AG04449 (cell line): ENCODE results near the gene BCAS1.

ENCODE experiments used
- CTCF ChIA-PET: fragments of 350-600 bp; formaldehyde crosslinking; extraction: SDS; loops from one replicate; lab custom pipeline; 2021; ENCODE audit warnings: antibody characterized with exemption; lab: Yijun Ruan, JAX
- POLR2A ChIA-PET: fragments of 400-600, 350-600 bp; formaldehyde crosslinking; extraction: SDS; loops from one replicate; lab custom pipeline; 2020; ENCODE audit warnings: antibody characterized with exemption, inconsistent platforms; lab: Yijun Ruan, JAX
- DNase-seq: peaks from one replicate; pipeline ENCODE4 v3.0.0-alpha.2; 2010; ENCODE audit warnings: low read depth, low spot score
- H3K4me3 ChIP-seq: 2 replicates; pipeline ENCODE4 v1.5.1; 2011; ENCODE audit warnings: low read depth, mild to moderate bottlenecking, control low read depth, low read length
- TF ChIP-seq, protein P1 (sequence below): IDR thresholded peaks from one replicate; pipeline ENCODE4 v1.5.1; 2011; ENCODE audit warnings: mild to moderate bottlenecking, moderate library complexity, low read length, control low read depth, inconsistent platforms; ENCODE audit not compliant: insufficient read depth; ENCODE audit errors: missing control alignments

The BCAS1 gene

GRCh38 chr20:54047720-54048119, 22.7 kb downstream of the BCAS1 start:
- POLR2A ChIA-PET: no interaction called here
- TF ChIP-seq, protein P1, sequence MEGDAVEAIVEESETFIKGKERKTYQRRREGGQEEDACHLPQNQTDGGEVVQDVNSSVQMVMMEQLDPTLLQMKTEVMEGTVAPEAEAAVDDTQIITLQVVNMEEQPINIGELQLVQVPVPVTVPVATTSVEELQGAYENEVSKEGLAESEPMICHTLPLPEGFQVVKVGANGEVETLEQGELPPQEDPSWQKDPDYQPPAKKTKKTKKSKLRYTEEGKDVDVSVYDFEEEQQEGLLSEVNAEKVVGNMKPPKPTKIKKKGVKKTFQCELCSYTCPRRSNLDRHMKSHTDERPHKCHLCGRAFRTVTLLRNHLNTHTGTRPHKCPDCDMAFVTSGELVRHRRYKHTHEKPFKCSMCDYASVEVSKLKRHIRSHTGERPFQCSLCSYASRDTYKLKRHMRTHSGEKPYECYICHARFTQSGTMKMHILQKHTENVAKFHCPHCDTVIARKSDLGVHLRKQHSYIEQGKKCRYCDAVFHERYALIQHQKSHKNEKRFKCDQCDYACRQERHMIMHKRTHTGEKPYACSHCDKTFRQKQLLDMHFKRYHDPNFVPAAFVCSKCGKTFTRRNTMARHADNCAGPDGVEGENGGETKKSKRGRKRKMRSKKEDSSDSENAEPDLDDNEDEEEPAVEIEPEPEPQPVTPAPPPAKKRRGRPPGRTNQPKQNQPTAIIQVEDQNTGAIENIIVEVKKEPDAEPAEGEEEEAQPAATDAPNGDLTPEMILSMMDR: no peak
- DNase-seq: no peak
- H3K4me3 ChIP-seq: no peak overlapping the region
- CTCF ChIA-PET: interaction anchor here (2.2 kb wide), 1 partner anchor 14 kb away, joined by 7 read pairs; no protein-coding TSS in a partner anchor

- ChIA-PET POLR2A (no interaction called here), CTCF (no interaction called here)
Measured at GRCh38 chr20:54047048-54047447, 23.3 kb downstream of the BCAS1 start.

DNA sequence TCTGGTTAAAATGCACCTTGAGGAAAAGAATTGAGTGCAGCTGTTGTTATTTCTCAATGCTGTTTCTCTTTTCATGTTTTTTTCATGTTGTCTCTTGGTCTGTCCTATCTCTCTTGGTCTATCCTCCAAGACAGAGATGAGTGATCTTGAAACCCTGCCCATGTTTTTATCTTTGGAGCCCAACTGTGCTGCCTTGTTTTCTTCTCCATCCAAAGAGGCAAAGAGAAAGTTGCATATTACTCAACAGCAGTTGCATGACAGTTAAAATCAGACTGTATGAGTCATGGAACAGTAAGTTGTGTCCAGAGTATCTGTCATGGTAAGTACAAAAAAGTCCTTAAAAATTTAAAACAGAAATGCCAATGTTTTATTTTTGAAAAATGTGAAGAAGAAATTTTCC, 26.2 kb downstream of the BCAS1 start:
- TF ChIP-seq, protein P1: no peak
- DNase-seq: no peak
- no peak overlapping the region for H3K4me3 ChIP-seq
- ChIA-PET POLR2A (no interaction called here), CTCF (interaction anchor here (1.4 kb wide), 1 partner anchor 18 kb away, joined by 3 read pairs; no protein-coding TSS in a partner anchor)

More at GRCh38 chr20:54047048-54047447, 23.3 kb downstream of the BCAS1 start:
- no peak overlapping the region for H3K4me3 ChIP-seq
- DNase-seq: no peak
- TF ChIP-seq, protein P1: no peak

DNA sequence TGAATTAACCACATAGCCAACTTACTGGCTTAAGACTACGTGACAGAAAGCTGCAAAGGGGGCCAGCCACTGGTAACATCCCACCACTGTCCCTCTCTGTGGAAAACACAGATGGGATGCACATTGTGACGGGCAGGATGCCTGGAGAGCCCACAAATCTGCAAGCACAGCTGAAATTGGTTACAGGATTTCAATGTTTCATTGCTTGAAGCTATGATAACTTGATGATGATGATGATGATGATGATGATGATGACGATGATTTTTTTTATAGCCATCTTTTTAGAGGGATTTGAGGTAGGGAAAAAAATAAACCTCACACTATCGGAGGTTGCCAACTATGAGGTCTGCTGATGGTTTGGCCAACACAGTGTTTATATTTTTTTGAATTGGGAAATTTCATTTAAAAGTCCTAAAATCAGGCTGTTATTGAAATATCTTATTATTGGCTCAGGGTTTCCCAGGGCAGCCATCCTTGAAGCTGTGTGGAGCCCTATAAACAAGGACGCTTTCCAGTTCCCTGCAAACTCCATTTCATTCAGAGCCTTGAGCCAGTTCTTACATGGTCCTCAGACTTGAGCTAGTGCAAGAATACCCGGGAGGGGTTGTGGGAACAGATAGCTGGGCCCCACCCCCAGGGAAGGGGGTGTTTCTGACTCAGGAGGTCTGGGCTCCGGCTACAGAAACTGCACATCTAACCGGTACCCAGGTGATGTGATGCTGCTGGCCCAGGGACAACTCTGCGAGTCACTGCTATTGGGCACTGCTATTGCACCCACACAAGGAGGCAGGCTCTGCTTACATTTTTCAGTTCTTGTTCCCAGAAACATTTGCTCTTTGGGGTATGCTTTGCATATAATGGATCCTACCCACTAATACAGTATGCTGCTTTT, 27.1 kb downstream of the BCAS1 start:
- ChIA-PET POLR2A (no interaction called here), CTCF (interaction anchor here (0.6 to 1.4 kb wide), 2 partner anchors 19 to 905 kb away, joined by 3 to 5 read pairs; no protein-coding TSS in a partner anchor)
- no peak for DNase-seq
- H3K4me3 ChIP-seq: no peak overlapping the region
- TF ChIP-seq, protein P1: no peak

DNA sequence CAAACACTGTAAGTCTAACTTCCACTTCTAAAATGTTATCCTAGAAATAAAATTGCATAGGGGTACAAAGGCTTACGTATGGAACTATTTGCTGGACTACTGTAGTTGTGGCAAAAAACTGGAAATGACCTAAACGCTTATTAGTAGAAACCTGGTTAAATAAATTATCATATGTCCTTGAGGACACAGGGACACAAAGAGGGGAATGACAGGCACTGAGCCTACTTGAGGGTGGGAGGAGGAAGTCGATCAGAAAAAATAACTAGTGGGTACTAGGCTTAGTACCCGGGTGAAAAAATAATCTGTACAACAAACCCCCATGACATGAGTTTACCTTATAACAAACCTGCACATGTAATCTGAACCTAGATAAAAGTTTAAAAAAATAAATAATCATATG, 28.4 kb downstream of the BCAS1 start:
- ChIA-PET POLR2A (interaction anchor here (0.6 kb wide), 1 partner anchor 167 kb away, joined by 4 read pairs; no protein-coding TSS in a partner anchor), CTCF (no interaction called here)
- H3K4me3 ChIP-seq: no peak overlapping the region
- TF ChIP-seq, protein P1: no peak
- no peak for DNase-seq

DNA sequence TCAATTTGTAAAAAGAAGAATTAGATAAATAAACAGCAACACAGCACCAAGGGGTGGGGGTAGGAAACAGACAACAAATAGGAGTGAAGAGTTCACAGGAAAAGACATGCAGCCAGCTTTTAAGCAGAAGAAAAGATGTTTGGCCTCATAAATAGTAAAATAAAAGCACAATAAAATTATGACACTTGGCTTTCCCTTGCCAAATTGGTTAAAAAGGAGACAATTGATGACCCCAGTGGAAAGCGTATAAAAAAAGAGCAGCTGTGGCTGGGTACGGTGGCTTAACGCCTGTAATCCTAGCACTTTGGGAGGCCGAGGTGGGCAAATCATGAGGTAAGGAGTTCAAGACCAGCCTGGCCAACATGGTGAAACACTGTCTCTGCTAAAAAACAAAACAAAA, 29.1 kb downstream of the BCAS1 start:
- TF ChIP-seq, protein P1: no peak
- CTCF ChIA-PET: no interaction called here
- POLR2A ChIA-PET: no interaction called here
- DNase-seq: no peak
- no peak overlapping the region for H3K4me3 ChIP-seq
